ENCODE data around the gene TRIM38.

DNA sequence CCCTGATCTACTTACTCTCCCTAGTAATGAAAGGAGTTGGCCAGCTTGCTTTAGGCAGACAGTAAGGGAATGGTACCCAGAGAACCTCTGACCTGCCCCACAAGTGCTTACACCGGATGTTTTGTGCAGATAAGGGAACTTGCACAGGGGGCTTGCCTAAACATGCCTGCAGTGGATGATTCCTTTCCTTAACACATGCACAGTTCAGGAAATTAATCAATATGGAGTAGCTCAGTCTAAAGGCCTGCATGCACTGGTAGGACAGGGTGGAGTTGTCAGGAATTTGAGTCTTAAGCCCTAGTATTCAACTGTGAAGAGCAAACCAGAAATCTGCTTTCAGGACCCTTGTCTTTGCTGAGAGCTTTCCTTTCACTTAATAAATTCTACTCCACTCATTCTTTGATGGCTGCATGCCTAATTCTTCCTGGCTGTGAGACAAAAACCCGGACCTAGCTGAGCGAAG, 3.9 kb upstream of the TRIM38 start:
- TF ChIP-seq ZNF274 (IDR thresholded peaks at IDR 0.05; ENCODE audit: low read depth, low read length): no peak
- TF ChIP-seq YY1 (IDR thresholded peaks at IDR 0.05; ENCODE audit: insufficient read depth, insufficient read length): no peak
